Endothelial cell of umbilical vein (primary cell): ENCODE measurements around the gene GATAD1. TPM values are rescaled to one million over a fixed set of nuclear protein-coding genes. Genes with fewer than 3 reads are reported as not detected.

Experiments
- BruUV-seq: library from RNA; stranded (reverse); fragments of 400-500 nt; replicated peaks from 2 replicates; lab custom pipeline; 2021; lab: Mats Ljungman, UMichigan
- CTCF ChIA-PET: fragments of 300-600, 350-600 bp; sonication (Branson Sonifier 250); formaldehyde crosslinking; loops from one replicate; lab custom pipeline; 2021; ENCODE audit warnings: antibody characterized with exemption, inconsistent platforms; lab: Charles Lee
- POLR2A ChIA-PET: fragments of 300-600, 350-600 bp; sonication (Branson Sonifier 250); formaldehyde crosslinking; loops from one replicate; lab custom pipeline; 2021; ENCODE audit warnings: antibody characterized with exemption, inconsistent platforms; lab: Charles Lee
- DNase-seq: peaks from one replicate; pipeline ENCODE4 v3.0.0-alpha.2; 2011; ENCODE audit warnings: low read depth, low spot score
- FAIRE-seq: peaks from 2 replicates; lab custom pipeline; 2011; peaks lifted over from hg19 to GRCh38; lab: Jason Lieb, UNC
- H2AFZ ChIP-seq: 2 replicates; pipeline ENCODE4 v1.6.0; 2012; ENCODE audit warnings: low read depth, low read length, control low read depth, inconsistent platforms
- H3K27ac ChIP-seq: 2 replicates; pipeline ENCODE4 v1.5.1; 2011; ENCODE audit warnings: low read depth, mild to moderate bottlenecking, control low read depth, low read length, moderate library complexity; ENCODE audit not compliant: insufficient read depth
- H3K27me3 ChIP-seq, 2 experiments: 2 replicates each; pipeline versions ENCODE4 v1.6.0 to v1.6.1; 2011; ENCODE audit warnings: low read length in 2 of 2, mixed read lengths in 1 of 2; ENCODE audit not compliant: control insufficient read depth in 2 of 2, insufficient read depth in 2 of 2
- H3K36me3 ChIP-seq, 2 experiments: 2 replicates in 1 of 2; 3 replicates in 1 of 2; pipeline ENCODE4 v1.5.1; 2011; ENCODE audit warnings: low read length in 2 of 2, mild to moderate bottlenecking in 1 of 2, moderate library complexity in 1 of 2; ENCODE audit not compliant: control insufficient read depth in 2 of 2, insufficient read depth in 2 of 2; ENCODE audit errors: extremely low read depth in 1 of 2
- H3K4me1 ChIP-seq: 3 replicates; pipeline ENCODE4 v1.5.1; 2011; ENCODE audit warnings: mild to moderate bottlenecking, low read length; ENCODE audit not compliant: control insufficient read depth, insufficient read depth; ENCODE audit errors: extremely low read depth
- H3K4me2 ChIP-seq: 2 replicates; pipeline ENCODE4 v1.6.1; 2011; ENCODE audit warnings: low read length, control low read depth, mixed read lengths; ENCODE audit not compliant: insufficient read depth
- H3K4me3 ChIP-seq, 3 experiments: fragments of 200-600 bp in 1 of 3; sonication (generic), shearing (Covaris generic) in 1 of 3; replicated peaks in 1 of 3; 2 replicates each; pipeline ENCODE4 v1.5.1; 2011 to 2016; ENCODE audit warnings: control low read depth in 3 of 3, low read length in 3 of 3, mild to moderate bottlenecking in 2 of 3, inconsistent platforms in 1 of 3, low read depth in 1 of 3, moderate library complexity in 1 of 3; ENCODE audit not compliant: insufficient read depth in 1 of 3
- H3K79me2 ChIP-seq: 2 replicates; pipeline ENCODE4 v1.6.0; 2012; ENCODE audit warnings: low read length, inconsistent platforms; ENCODE audit not compliant: control insufficient read depth, insufficient read depth
- H3K9ac ChIP-seq: replicated peaks from 2 replicates; pipeline ENCODE3; 2011; ENCODE audit warnings: low read length, control low read depth; ENCODE audit not compliant: insufficient read depth; ENCODE audit errors: extremely low read depth
- H3K9me1 ChIP-seq: replicated peaks from 3 replicates; pipeline ENCODE4 v1.6.0; 2011; ENCODE audit warnings: mild to moderate bottlenecking, low read length; ENCODE audit not compliant: control insufficient read depth, insufficient read depth; ENCODE audit errors: extremely low read depth
- H3K9me3 ChIP-seq: replicated peaks from 2 replicates; pipeline ENCODE4 v1.5.1; 2012; ENCODE audit warnings: low read length, inconsistent platforms; ENCODE audit not compliant: control insufficient read depth, insufficient read depth
- H4K20me1 ChIP-seq: replicated peaks from 2 replicates; pipeline ENCODE3; 2011; ENCODE audit warnings: mild to moderate bottlenecking, low read length; ENCODE audit not compliant: control insufficient read depth, insufficient read depth; ENCODE audit errors: extremely low read depth
- CTCF ChIP-seq, 2 donors: IDR thresholded peaks; 1 replicate in 1 of 2; 2 replicates in 1 of 2; pipeline ENCODE4 v1.5.1; 2011; ENCODE audit warnings: low read length in 2 of 2, mild to moderate bottlenecking in 2 of 2, moderate library complexity in 2 of 2, control low read depth in 1 of 2, inconsistent platforms in 1 of 2, low read depth in 1 of 2; ENCODE audit not compliant: insufficient read depth in 1 of 2; ENCODE audit errors: extremely low read depth in 1 of 2
- EZH2 ChIP-seq: IDR thresholded peaks from 2 replicates; pipeline ENCODE4 v1.6.1; 2012; ENCODE audit warnings: borderline replicate concordance, low read depth, mild to moderate bottlenecking, moderate library complexity, low read length, inconsistent platforms; ENCODE audit not compliant: severe bottlenecking
- FOS ChIP-seq: IDR thresholded peaks from 2 replicates; pipeline ENCODE4 v1.6.1; 2011; ENCODE audit warnings: mild to moderate bottlenecking, low read length, moderate library complexity, borderline replicate concordance; ENCODE audit not compliant: insufficient read depth
- GATA2 ChIP-seq: IDR thresholded peaks from 2 replicates; pipeline ENCODE4 v1.7.0; 2011; ENCODE audit warnings: low read depth, mild to moderate bottlenecking, moderate library complexity, mixed read lengths, low read length; ENCODE audit not compliant: insufficient read length, insufficient read depth
- JUN ChIP-seq: IDR thresholded peaks from 2 replicates; pipeline ENCODE4 v1.6.1; 2011; ENCODE audit warnings: borderline replicate concordance, low read depth; ENCODE audit not compliant: insufficient read length, insufficient read depth
- MAX ChIP-seq: IDR thresholded peaks from 2 replicates; pipeline ENCODE4 v1.6.1; 2011; ENCODE audit not compliant: insufficient read depth, insufficient read length
- MYC ChIP-seq: IDR thresholded peaks from one replicate; pipeline ENCODE4 v1.6.1; 2011; ENCODE audit warnings: mild to moderate bottlenecking, low read depth, low read length
- POLR2A ChIP-seq: IDR thresholded peaks from 2 replicates; pipeline ENCODE4 v1.6.1; 2012; ENCODE audit warnings: low read depth, mild to moderate bottlenecking, control low read depth, low read length
- POLR2AphosphoS5 ChIP-seq: IDR thresholded peaks from 2 replicates; pipeline ENCODE4 v1.6.1; 2012; ENCODE audit warnings: low read depth, mild to moderate bottlenecking, control low read depth, low read length, moderate library complexity; ENCODE audit not compliant: insufficient read depth
- dilution Hi-C: fragments of 300-500 bp; cut with MboI; formaldehyde crosslinking; loops from one replicate; pipeline ENCODE4 v1.15.0; 2019; ENCODE audit warnings: low sequenced_read_pairs; ENCODE audit not compliant: extremely low pct_ligation_motif_present
- intact Hi-C: fragments of 100-400 bp; cut with micrococcal nuclease; formaldehyde crosslinking; loops from one replicate; pipeline ENCODE4 v1.10.0; 2022
- polyA plus RNA-seq, 4 experiments: library from polyadenylated mRNA; depleted of rRNA in 3 of 4; stranded (reverse) in 3 of 4; unstranded in 1 of 4; fragments of >200 nt; gene quantifications; 2 replicates each; pipeline versions ENCODE4 v1.2.1 to v1.2.3, GENCODE V29; 2011 to 2012; ENCODE audit warnings: missing spikeins in 1 of 4
- total RNA-seq: library from RNA; stranded (reverse); gene quantifications from 2 replicates; pipeline ENCODE4 v1.2.3, GENCODE V29; 2021

GATAD1 gene
- total and polyA plus RNA-seq, 2 donors (not counting 3 experiments of a cell fraction or from before 2014, with no cell fraction given) = 13.7 to 28.9 TPM

GRCh38 chr7:92421676-92422435 lies 25.4 kb upstream of the GATAD1 start:
- Histone ChIP-seq H3K4me2 (no peak overlapping the region), H3K27me3 (peaks cover 1 to 4% of the 10 kb centered on the region in 2 experiments), H2AFZ (no peak overlapping the region), H3K9ac (no peak overlapping the region), H3K9me3 (no peaks in the 10 kb centered on the region), H3K4me3 (no peak overlapping the region), H3K36me3 (no peaks in the 10 kb centered on the region), H3K4me1 (no peaks in the 10 kb centered on the region), H4K20me1 (no peaks in the 10 kb centered on the region), H3K9me1 (no peaks in the 10 kb centered on the region), H3K79me2 (no peaks in the 10 kb centered on the region), H3K27ac (no peak overlapping the region)
- TF ChIP-seq CTCF (IDR thresholded peaks at IDR 0.05; ENCODE audit: extremely low read depth in 1 of 2, insufficient read depth in 1 of 2, low read depth in 1 of 2, low read length in 2 of 2) = no peak
- no peak for TF ChIP-seq POLR2AphosphoS5
- no peak for TF ChIP-seq POLR2A
- TF ChIP-seq EZH2 = no peak
- TF ChIP-seq GATA2 = no peak
- no peak for TF ChIP-seq JUN
- TF ChIP-seq FOS = no peak
- TF ChIP-seq MAX = no peak
- TF ChIP-seq MYC = no peak
- no peak for DNase-seq
- no TSS peak for BruUV-seq
- intact Hi-C loops = no loop called here
- dilution Hi-C loops = no loop called here
- ChIA-PET POLR2A (no interaction called here), CTCF (interaction anchor here (0.8 to 1.7 kb wide), 2 partner anchors 25 to 39 kb away, joined by 3 to 6 read pairs; partner anchors contain the start of gene GATAD1)
- FAIRE-seq = no peak
